Upper lobe of left lung (tissue), 4 donors: ENCODE measurements around the gene MIPOL1.

Experiments used
- EP300 ChIP-seq, 4 donors: sonication (generic); formaldehyde crosslinking; IDR thresholded peaks; one replicate each; pipeline ENCODE4 v1.5.1; 2017; ENCODE audit warnings: antibody characterized with exemption in 4 of 4, control low read depth in 2 of 4
- POLR2A ChIP-seq, 4 donors: fragments of 450-650 bp; IDR thresholded peaks; one replicate each; pipeline ENCODE4 v1.5.1; 2016 to 2017; ENCODE audit warnings: antibody characterized with exemption in 4 of 4, mild to moderate bottlenecking in 2 of 4
- POLR2AphosphoS5 ChIP-seq, 2 donors: sonication (generic); formaldehyde crosslinking; IDR thresholded peaks; one replicate each; pipeline ENCODE4 v1.5.1; 2017; ENCODE audit warnings: antibody characterized with exemption in 2 of 2
- TF ChIP-seq, protein P1 (sequence below), 6 experiments: fragments of 450-650 bp in 4 of 6; fragments of 200-600 bp in 2 of 6; sonication (generic) in 2 of 6; IDR thresholded peaks; one replicate each; pipeline ENCODE4 v1.5.1; 2016 to 2019; ENCODE audit warnings: antibody characterized with exemption in 6 of 6

DNA sequence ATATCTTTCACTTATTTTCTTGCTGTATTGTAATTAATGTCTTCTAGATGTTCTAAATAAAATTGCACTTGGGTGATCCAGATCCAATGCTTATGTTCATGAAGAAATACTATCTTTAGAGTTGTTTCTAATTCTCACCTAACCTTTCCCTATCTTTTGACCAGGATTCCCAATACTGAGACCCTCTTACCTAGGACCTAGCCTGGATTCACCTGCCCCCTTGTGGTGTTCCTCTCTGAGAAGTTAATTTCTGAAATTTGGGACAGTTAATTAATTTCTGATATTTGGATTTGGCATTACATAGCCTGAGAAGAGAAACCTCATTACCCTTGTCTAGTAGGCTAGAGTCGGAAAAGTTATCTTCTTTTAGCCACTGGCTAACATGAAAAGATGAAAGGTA, 367.8 kb downstream of the MIPOL1 start:
- TF ChIP-seq, protein P1, sequence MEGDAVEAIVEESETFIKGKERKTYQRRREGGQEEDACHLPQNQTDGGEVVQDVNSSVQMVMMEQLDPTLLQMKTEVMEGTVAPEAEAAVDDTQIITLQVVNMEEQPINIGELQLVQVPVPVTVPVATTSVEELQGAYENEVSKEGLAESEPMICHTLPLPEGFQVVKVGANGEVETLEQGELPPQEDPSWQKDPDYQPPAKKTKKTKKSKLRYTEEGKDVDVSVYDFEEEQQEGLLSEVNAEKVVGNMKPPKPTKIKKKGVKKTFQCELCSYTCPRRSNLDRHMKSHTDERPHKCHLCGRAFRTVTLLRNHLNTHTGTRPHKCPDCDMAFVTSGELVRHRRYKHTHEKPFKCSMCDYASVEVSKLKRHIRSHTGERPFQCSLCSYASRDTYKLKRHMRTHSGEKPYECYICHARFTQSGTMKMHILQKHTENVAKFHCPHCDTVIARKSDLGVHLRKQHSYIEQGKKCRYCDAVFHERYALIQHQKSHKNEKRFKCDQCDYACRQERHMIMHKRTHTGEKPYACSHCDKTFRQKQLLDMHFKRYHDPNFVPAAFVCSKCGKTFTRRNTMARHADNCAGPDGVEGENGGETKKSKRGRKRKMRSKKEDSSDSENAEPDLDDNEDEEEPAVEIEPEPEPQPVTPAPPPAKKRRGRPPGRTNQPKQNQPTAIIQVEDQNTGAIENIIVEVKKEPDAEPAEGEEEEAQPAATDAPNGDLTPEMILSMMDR (IDR thresholded peaks at IDR 0.05) = peak in 4 of 6 experiments; percentile 10 to 44 (median 24)
- TF ChIP-seq EP300 (IDR thresholded peaks at IDR 0.05) = no peak
- TF ChIP-seq POLR2AphosphoS5 (IDR thresholded peaks at IDR 0.05) = no peak
- no peak for TF ChIP-seq POLR2A (IDR thresholded peaks at IDR 0.05)
